ENCODE results near the gene JAKMIP1. TPM values are rescaled to one million over a fixed set of nuclear protein-coding genes. Genes with fewer than 3 reads are reported as not detected.

The JAKMIP1 gene
- under 1 TPM; 0.10 to 0.21 TPM for total RNA-seq
- long read RNA-seq, partial matches to known transcripts: 0 of 1 reads
- long read RNA-seq, other reads (novel, unspliced or antisense): 0 of 1 reads

GRCh38 chr4:6200011-6200921 lies at the start of gene JAKMIP1:
JAKMIP1 (minus strand) TSS chr4:6200549; CDS start chr4:6112850, 87,699 bp downstream.
- peak; percentile 93 to 95 for ATAC-seq
- intact Hi-C loops (cut with DNase I): no loop called here
- peak; percentile 70 for DNase-seq

- DNase-seq: no peak
- intact Hi-C loops (cut with DNase I): loop anchor here in 1 of 2 donors (10.0 kb wide), 1 partner anchor 286 kb away; no protein-coding TSS in a partner anchor
- ATAC-seq: no peak
These were observed 48.0 kb upstream of the JAKMIP1 start for GRCh38 chr4:6248394-6248793.

- DNase-seq (no peak), ATAC-seq (no peak)
These were observed 45.9 kb upstream of the JAKMIP1 start for GRCh38 chr4:6246170-6246634.

GRCh38 chr4:6245246-6246169 lies 45.2 kb upstream of the JAKMIP1 start:
- intact Hi-C loops (cut with DNase I): loop anchor here in 1 of 2 donors (10.0 kb wide), 1 partner anchor 289 kb away; no protein-coding TSS in a partner anchor
- DNase-seq: no peak
- peak; percentile 65 to 67 for ATAC-seq

More at GRCh38 chr4:6246170-6246634, 45.9 kb upstream of the JAKMIP1 start:
- intact Hi-C loops (cut with DNase I): loop anchor here in 1 of 2 donors (10.0 kb wide), 1 partner anchor 289 kb away; no protein-coding TSS in a partner anchor

GRCh38 chr4:6242271-6243029 lies 42.1 kb upstream of the JAKMIP1 start:
- no peak for DNase-seq
- intact Hi-C loops (cut with DNase I): loop anchor here in 1 of 2 donors (10.0 kb wide), 1 partner anchor 292 kb away; no protein-coding TSS in a partner anchor
- ATAC-seq: no peak

GRCh38 chr4:6241062-6241845 lies 40.9 kb upstream of the JAKMIP1 start:
- intact Hi-C loops (cut with DNase I): loop anchor here in 1 of 2 donors (10.0 kb wide), 1 partner anchor 294 kb away; no protein-coding TSS in a partner anchor
- ATAC-seq (no peak), DNase-seq (no peak)

GRCh38 chr4:6239968-6240367 lies 39.6 kb upstream of the JAKMIP1 start:
- intact Hi-C loops (cut with DNase I): loop anchor here in 1 of 2 donors (10.0 kb wide), 1 partner anchor 295 kb away; no protein-coding TSS in a partner anchor
- no peak for ATAC-seq
- DNase-seq: no peak

GRCh38 chr4:6239486-6239885 lies 39.1 kb upstream of the JAKMIP1 start:
- ATAC-seq: no peak
- intact Hi-C loops (cut with DNase I): no loop called here
- no peak for DNase-seq

- ATAC-seq: no peak
These were observed 36.6 kb upstream of the JAKMIP1 start for GRCh38 chr4:6236816-6237390.

GRCh38 chr4:6235901-6236640 lies 35.7 kb upstream of the JAKMIP1 start:
- intact Hi-C loops (cut with DNase I): no loop called here
- ATAC-seq (no peak), DNase-seq (no peak)

More at GRCh38 chr4:6236816-6237390, 36.6 kb upstream of the JAKMIP1 start:
- intact Hi-C loops (cut with DNase I): no loop called here
- DNase-seq: no peak

GRCh38 chr4:6235012-6235411 lies 34.7 kb upstream of the JAKMIP1 start:
- DNase-seq: no peak

GRCh38 chr4:6233929-6234328 lies 33.6 kb upstream of the JAKMIP1 start:
- no peak for ATAC-seq
- intact Hi-C loops (cut with DNase I): loop anchor here in 1 of 2 donors (2.0 kb wide), 1 partner anchor 59 kb away; no protein-coding TSS in a partner anchor
- DNase-seq: no peak

More at GRCh38 chr4:6235012-6235411, 34.7 kb upstream of the JAKMIP1 start:
- no peak for ATAC-seq
- intact Hi-C loops (cut with DNase I): no loop called here

GRCh38 chr4:6232836-6233785 lies 32.8 kb upstream of the JAKMIP1 start:
- intact Hi-C loops (cut with DNase I): loop anchor here in 1 of 2 donors (2.0 kb wide), 1 partner anchor 60 kb away; no protein-coding TSS in a partner anchor
- ATAC-seq (no peak), DNase-seq (no peak)

- intact Hi-C loops (cut with DNase I): loop anchor here in 1 of 2 donors (2.0 kb wide), 1 partner anchor 61 kb away; no protein-coding TSS in a partner anchor
- ATAC-seq (no peak), DNase-seq (no peak)
These were observed 31.4 kb upstream of the JAKMIP1 start for GRCh38 chr4:6231663-6232165.

All from left cardiac atrium (tissue), 4 donors.